NCI-H2227 (cell line): Measurements from ENCODE around the gene SHISA6.
"Not testable (repeated sequence)": the region's sequence is repeated elsewhere in the genome, so short reads cannot be mapped to it uniquely, and the experiment has no call there.

ENCODE experiments used
- DNase-seq: peaks from one replicate; lab custom pipeline; 2025; ENCODE audit not compliant: unreplicated experiment; lab: John Stamatoyannopoulos, UW

SHISA6 gene

GRCh38 chr17:11301874-11302273 is 60.9 kb downstream of the SHISA6 start:
- DNase-seq, result not testable (repeated sequence)

- no peak for DNase-seq
Measured at GRCh38 chr17:11302401-11303186, 61.6 kb downstream of the SHISA6 start.

GRCh38 chr17:11303773-11304394 is 62.9 kb downstream of the SHISA6 start:
- no peak for DNase-seq

GRCh38 chr17:11304568-11304967 is 63.6 kb downstream of the SHISA6 start:
- no peak for DNase-seq

GRCh38 chr17:11305524-11305923 is 64.5 kb downstream of the SHISA6 start:
- no peak for DNase-seq

GRCh38 chr17:11308531-11308930 is 67.5 kb downstream of the SHISA6 start:
- DNase-seq, result no peak

GRCh38 chr17:11309033-11309432 is 68.0 kb downstream of the SHISA6 start:
- no peak for DNase-seq

GRCh38 chr17:11309850-11310249 is 68.8 kb downstream of the SHISA6 start:
- DNase-seq, result no peak

GRCh38 chr17:11316451-11316850 is 75.4 kb downstream of the SHISA6 start:
- not testable (repeated sequence) for DNase-seq

- DNase-seq, result no peak
Measured at GRCh38 chr17:11318207-11318606, 77.2 kb downstream of the SHISA6 start.

GRCh38 chr17:11319894-11320293 is 78.9 kb downstream of the SHISA6 start:
- DNase-seq, result no peak

GRCh38 chr17:11324021-11324420 is 83.0 kb downstream of the SHISA6 start:
- DNase-seq, result no peak

GRCh38 chr17:11324846-11325420 is 83.9 kb downstream of the SHISA6 start:
- DNase-seq, result no peak

- DNase-seq, result no peak
Measured at GRCh38 chr17:11326492-11326891, 85.5 kb downstream of the SHISA6 start.

- no peak for DNase-seq
Measured at GRCh38 chr17:11328770-11329169, 87.8 kb downstream of the SHISA6 start.

GRCh38 chr17:11330006-11330405 is 89.0 kb downstream of the SHISA6 start:
- no peak for DNase-seq

GRCh38 chr17:11330826-11331225 is 89.8 kb downstream of the SHISA6 start:
- DNase-seq, result no peak

GRCh38 chr17:11331547-11332513 is 90.8 kb downstream of the SHISA6 start:
- no peak for DNase-seq

- no peak for DNase-seq
Measured at GRCh38 chr17:11332706-11333105, 91.7 kb downstream of the SHISA6 start.

GRCh38 chr17:11334493-11334892 is 93.5 kb downstream of the SHISA6 start:
- no peak for DNase-seq

- no peak for DNase-seq
Measured at GRCh38 chr17:11336290-11336689, 95.3 kb downstream of the SHISA6 start.
